WTC11 (cell line): ENCODE measurements around the gene TOM1. TPM values are rescaled to one million over a fixed set of nuclear protein-coding genes. Genes with fewer than 3 reads are reported as not detected.

Source experiments
- ATAC-seq: fragments of 200-7000 bp; cut with Tn5 transposase; 2 replicates; pipeline ENCODE4 v1.10.0; 2021; ENCODE audit warnings: mild to moderate bottlenecking, moderate library complexity
- CTCF ChIA-PET: fragments of 300-600 bp; sonication (Branson Sonifier 250); formaldehyde crosslinking; loops from one replicate; lab custom pipeline; 2021; ENCODE audit warnings: antibody characterized with exemption; lab: Charles Lee
- POLR2A ChIA-PET: fragments of 350-600 bp; sonication (Branson Sonifier 250); formaldehyde crosslinking; loops from one replicate; lab custom pipeline; 2021; ENCODE audit warnings: antibody characterized with exemption; lab: Charles Lee
- DNase-seq: peaks from one replicate; pipeline ENCODE4 v3.0.0; 2021; ENCODE audit warnings: low spot score
- H3K27ac Mint-ChIP-seq: 2 replicates; pipeline ENCODE4 v1.8.0; 2021; ENCODE audit warnings: mixed read lengths
- H3K27me3 Mint-ChIP-seq: 2 replicates; pipeline ENCODE4 v1.8.0; 2021; ENCODE audit warnings: low read depth, mild to moderate bottlenecking, moderate library complexity, mixed read lengths
- H3K36me3 Mint-ChIP-seq: 2 replicates; pipeline ENCODE4 v1.8.0; 2021; ENCODE audit warnings: mixed read lengths
- H3K4me1 Mint-ChIP-seq: 2 replicates; pipeline ENCODE4 v1.8.0; 2022; ENCODE audit warnings: mixed read lengths
- H3K4me3 Mint-ChIP-seq: 2 replicates; pipeline ENCODE4 v1.8.0; 2021; ENCODE audit warnings: mild to moderate bottlenecking, moderate library complexity, mixed read lengths
- H3K9me3 Mint-ChIP-seq: 2 replicates; pipeline ENCODE4 v1.8.0; 2021; ENCODE audit warnings: mixed read lengths
- AR ChIP-seq: fragments of 250-450 bp; sonication (Bioruptor Pico); IDR thresholded peaks from 2 replicates; pipeline ENCODE4 v1.9.0; 2021; ENCODE audit warnings: mild to moderate bottlenecking
- CBFB ChIP-seq: sonication (generic); formaldehyde crosslinking; IDR thresholded peaks from 2 replicates; pipeline ENCODE4 v1.8.1; 2022; ENCODE audit warnings: mild to moderate bottlenecking, low read depth, missing genetic modification reagents
- ELF4 ChIP-seq: sonication (generic); formaldehyde crosslinking; IDR thresholded peaks from 2 replicates; pipeline ENCODE4 v1.8.1; 2022; ENCODE audit warnings: low read depth, mild to moderate bottlenecking, moderate library complexity, missing genetic modification reagents
- EMX1 ChIP-seq: fragments of 250-450 bp; sonication (Bioruptor Pico); IDR thresholded peaks from 2 replicates; pipeline ENCODE4 v1.8.0; 2021; ENCODE audit warnings: mild to moderate bottlenecking
- FOXJ3 ChIP-seq: sonication (generic); formaldehyde crosslinking; IDR thresholded peaks from 2 replicates; pipeline ENCODE4 v1.9.0; 2021; ENCODE audit warnings: missing genetic modification reagents, mild to moderate bottlenecking, borderline replicate concordance
- GTF2I ChIP-seq: fragments of 250-450 bp; sonication (Bioruptor Pico); conservative IDR thresholded peaks from 2 replicates; pipeline ENCODE4 v1.4.0; 2021; ENCODE audit warnings: mild to moderate bottlenecking
- HMGA2 ChIP-seq: fragments of 250-450 bp; sonication (Bioruptor Pico); IDR thresholded peaks from 2 replicates; pipeline ENCODE4 v1.4.0; 2021; ENCODE audit warnings: mild to moderate bottlenecking, moderate library complexity
- JAZF1 ChIP-seq: fragments of 250-450 bp; sonication (Bioruptor Pico); IDR thresholded peaks from 2 replicates; pipeline ENCODE4 v1.9.0; 2021; ENCODE audit warnings: moderate library complexity, mild to moderate bottlenecking, inconsistent platforms
- NFYB ChIP-seq: sonication (generic); formaldehyde crosslinking; conservative IDR thresholded peaks from 2 replicates; pipeline ENCODE4 v1.8.0; 2022; ENCODE audit warnings: low read depth, missing genetic modification reagents
- PREB ChIP-seq: sonication (generic); formaldehyde crosslinking; IDR thresholded peaks from 2 replicates; pipeline ENCODE4 v1.8.1; 2022; ENCODE audit warnings: mild to moderate bottlenecking, missing genetic modification reagents, moderate library complexity, borderline replicate concordance
- RORB ChIP-seq: fragments of 250-450 bp; sonication (Bioruptor Pico); IDR thresholded peaks from 2 replicates; pipeline ENCODE4 v1.9.0; 2021; ENCODE audit warnings: mild to moderate bottlenecking
- TP53 ChIP-seq: sonication (generic); formaldehyde crosslinking; IDR thresholded peaks from 2 replicates; pipeline ENCODE4 v1.8.1; 2023; ENCODE audit warnings: mild to moderate bottlenecking, missing genetic modification reagents
- ZNF138 ChIP-seq: sonication (generic); formaldehyde crosslinking; conservative IDR thresholded peaks from 2 replicates; pipeline ENCODE4 v1.8.1; 2022; ENCODE audit warnings: mild to moderate bottlenecking, moderate library complexity, missing genetic modification reagents
- ZNF219 ChIP-seq: sonication (generic); formaldehyde crosslinking; IDR thresholded peaks from 2 replicates; pipeline ENCODE4 v1.8.0; 2023; ENCODE audit warnings: missing genetic modification reagents, mild to moderate bottlenecking, borderline replicate concordance
- ZNF263 ChIP-seq: sonication (generic); formaldehyde crosslinking; IDR thresholded peaks from 2 replicates; pipeline ENCODE4 v1.8.1; 2022; ENCODE audit warnings: low read depth, mild to moderate bottlenecking, moderate library complexity, missing genetic modification reagents
- ZNF281 ChIP-seq: sonication (generic); formaldehyde crosslinking; IDR thresholded peaks from 2 replicates; pipeline ENCODE4 v1.8.0; 2023; ENCODE audit warnings: mild to moderate bottlenecking, missing genetic modification reagents
- ZSCAN18 ChIP-seq: fragments of 250-450 bp; sonication (Bioruptor Pico); IDR thresholded peaks from 2 replicates; pipeline ENCODE4 v2.1.2; 2022; ENCODE audit warnings: mild to moderate bottlenecking, moderate library complexity
- total RNA-seq: library from RNA; stranded (reverse); gene quantifications from 3 replicates; pipeline ENCODE4 v1.2.3, GENCODE V29; 2021

Gene TOM1
- total RNA-seq, 1 experiment from 2014 or later: 23.5 TPM

- Mint-ChIP-seq H3K4me1 (peaks cover 10% of the 10 kb centered on the region; the same call in 1 of the 2 replicates), H3K27me3 (no peaks in the 10 kb centered on the region), H3K9me3 (no peaks in the 10 kb centered on the region), H3K4me3 (no peak overlapping the region), H3K27ac (peak overlapping the region; percentile 41; the same call in 1 of the 2 replicates), H3K36me3 (peaks cover 6% of the 10 kb centered on the region; the same call in 1 of the 2 replicates)
- TF ChIP-seq CBFB (CRISPR knock-in tag) (no peak), NFYB (CRISPR knock-in tag) (peak; percentile 61), ZSCAN18 (no peak), ZNF281 (CRISPR knock-in tag) (no peak), EMX1 (no peak), JAZF1 (CRISPR knock-in tag) (no peak), TP53 (CRISPR knock-in tag) (no peak), FOXJ3 (CRISPR knock-in tag) (no peak), ELF4 (CRISPR knock-in tag) (no peak)
- ChIA-PET CTCF (interaction anchor here (1.0 kb wide), 1 partner anchor 37 kb away, joined by 3 read pairs; no protein-coding TSS in a partner anchor), POLR2A (no interaction called here)
- DNase-seq: no peak
- ATAC-seq: peak; percentile 66
These were observed 14.7 kb downstream of the TOM1 start for GRCh38 chr22:35314161-35314942.

GRCh38 chr22:35315141-35315854 lies 15.6 kb downstream of the TOM1 start:
- no peak for DNase-seq
- Mint-ChIP-seq H3K4me1 (peaks cover 10% of the 10 kb centered on the region; the same call in 1 of the 2 replicates), H3K27ac (no peak overlapping the region), H3K27me3 (no peaks in the 10 kb centered on the region), H3K4me3 (no peak overlapping the region), H3K36me3 (peaks cover 6% of the 10 kb centered on the region; the same call in 1 of the 2 replicates), H3K9me3 (no peaks in the 10 kb centered on the region)
- ATAC-seq: no peak
- POLR2A ChIA-PET: no interaction called here
- CTCF ChIA-PET: no interaction called here
- TF ChIP-seq ZNF263 (CRISPR knock-in tag) (no peak), AR (CRISPR knock-in tag) (no peak), HMGA2 (no peak), PREB (CRISPR knock-in tag) (no peak), GTF2I (no peak), ZNF138 (CRISPR knock-in tag) (no peak), ZNF219 (CRISPR knock-in tag) (no peak), RORB (no peak)
